Inferior parietal cortex (tissue), 1 donor: Measurements from ENCODE around the gene HTRA2.
A peak's percentile ranks its signal among the peaks of the same experiment; 100 is the strongest.

ENCODE experiments used
- DNase-seq: peaks from one replicate; pipeline ENCODE4 v3.0.0-alpha.2; 2016; ENCODE audit errors: extremely low spot score

HTRA2 gene

GRCh38 chr2:74542978-74543377, 13.2 kb downstream of the HTRA2 start:
- DNase-seq = no peak

- no peak for DNase-seq
These were observed 14.9 kb downstream of the HTRA2 start for GRCh38 chr2:74544634-74545033.

- no peak for DNase-seq
These were observed 16.3 kb downstream of the HTRA2 start for GRCh38 chr2:74546004-74546403.

- no peak for DNase-seq
These were observed 18.7 kb downstream of the HTRA2 start for GRCh38 chr2:74548285-74548899.

- DNase-seq = no peak
These were observed 19.4 kb downstream of the HTRA2 start for GRCh38 chr2:74548900-74549826.

GRCh38 chr2:74550231-74550630, 20.5 kb downstream of the HTRA2 start:
- no peak for DNase-seq

- no peak for DNase-seq
These were observed 21.8 kb downstream of the HTRA2 start for GRCh38 chr2:74551530-74551929.

GRCh38 chr2:74551942-74552913, 22.5 kb downstream of the HTRA2 start:
- DNase-seq = no peak

GRCh38 chr2:74552914-74553811, 23.4 kb downstream of the HTRA2 start:
- DNase-seq = no peak

GRCh38 chr2:74553892-74554819, 24.4 kb downstream of the HTRA2 start, which contains the start of the genes DOK1 and LOXL3:
TSS of gene DOK1 (plus strand) at chr2:74554720. CDS start at chr2:74554755, 35 bp downstream.
TSS of gene LOXL3 (minus strand) at chr2:74553942. CDS start at chr2:74552634, 1,308 bp downstream.
- DNase-seq = peak; percentile 44

GRCh38 chr2:74554820-74555531, 25.2 kb downstream of the HTRA2 start:
- DNase-seq = no peak

- no peak for DNase-seq
These were observed 25.9 kb downstream of the HTRA2 start for GRCh38 chr2:74555610-74556103.

GRCh38 chr2:74556159-74556558, 26.4 kb downstream of the HTRA2 start:
- DNase-seq = no peak

GRCh38 chr2:74556831-74557370, 27.2 kb downstream of the HTRA2 start:
- DNase-seq = no peak

GRCh38 chr2:74558284-74559230, 28.8 kb downstream of the HTRA2 start:
- DNase-seq = no peak

- DNase-seq = no peak
These were observed 30.2 kb downstream of the HTRA2 start for GRCh38 chr2:74559912-74560311.

- DNase-seq = no peak
These were observed 30.9 kb downstream of the HTRA2 start for GRCh38 chr2:74560591-74560990.
